Pulmonary artery endothelial cell (primary cell): Measurements from ENCODE around the gene OR2T8. TPM values are rescaled to one million over a fixed set of nuclear protein-coding genes. Genes with fewer than 3 reads are reported as not detected.
A peak's percentile ranks its signal among the peaks of the same experiment; 100 is the strongest.

ENCODE experiments used
- DNase-seq: peaks from one replicate; pipeline ENCODE4 v3.0.0-alpha.2; 2011; ENCODE audit warnings: low read depth, low spot score
- total RNA-seq: library from RNA; depleted of rRNA; stranded (reverse); fragments of >200 nt; gene quantifications from 2 replicates; pipeline ENCODE4 v1.2.3, GENCODE V29; 2014

Gene OR2T8
- not detected in 2 replicates for total RNA-seq

DNA sequence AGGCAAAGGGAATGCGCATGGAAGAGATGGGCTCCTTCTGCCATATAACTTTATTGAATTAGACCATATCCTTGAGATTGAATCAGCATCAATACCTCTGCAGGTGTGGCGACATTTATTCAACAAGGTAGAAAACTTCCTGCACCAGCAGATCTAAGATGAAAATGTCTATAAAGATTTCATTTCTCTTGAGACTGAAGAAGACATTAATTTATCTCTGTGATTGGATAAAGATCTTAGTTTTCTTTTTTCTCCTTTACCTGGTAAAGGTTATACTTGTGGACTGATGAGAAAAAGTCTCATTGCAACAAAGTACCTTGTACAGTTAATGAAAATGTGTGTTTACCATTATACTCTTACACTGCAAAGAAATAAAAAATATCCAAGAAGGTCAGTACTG, at the start of gene OR2T8:
Gene OR2T8 (plus strand): TSS at position 301 of the 400 bp plus-strand sequence. CDS start 766 bp downstream, outside the sequence.
- DNase-seq = no peak

DNA sequence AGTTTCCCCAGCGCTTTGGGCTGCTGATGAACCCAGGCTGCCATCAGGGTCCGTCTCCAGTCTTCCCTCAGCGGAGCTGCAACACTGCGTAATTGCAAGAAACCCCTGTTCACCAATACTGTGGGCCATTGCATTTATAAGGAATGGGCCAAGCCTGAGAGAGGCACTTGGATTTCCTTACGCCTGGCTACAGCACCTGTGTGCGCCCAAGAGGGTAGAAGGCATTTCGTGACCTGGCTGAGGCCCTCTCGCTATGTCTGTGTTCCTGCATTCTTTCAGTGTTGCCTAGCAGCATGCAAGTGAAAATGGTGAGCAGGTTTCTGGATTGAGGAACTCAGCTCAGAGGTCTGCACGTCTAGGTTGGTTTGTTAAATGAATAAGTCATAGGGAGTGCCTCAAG, 36.7 kb upstream of the OR2T8 start:
- no peak for DNase-seq

GRCh38 chr1:247884797-247885413, 35.1 kb upstream of the OR2T8 start:
- no peak for DNase-seq

GRCh38 chr1:247895163-247895637, 24.9 kb upstream of the OR2T8 start, which contains the start of gene OR2W3:
Gene OR2W3, plus strand, starts transcription at chr1:247895587. Its CDS starts 0 bp downstream, at chr1:247895587.
- no peak for DNase-seq

GRCh38 chr1:247895976-247896375, 24.1 kb upstream of the OR2T8 start:
- DNase-seq = no peak

DNA sequence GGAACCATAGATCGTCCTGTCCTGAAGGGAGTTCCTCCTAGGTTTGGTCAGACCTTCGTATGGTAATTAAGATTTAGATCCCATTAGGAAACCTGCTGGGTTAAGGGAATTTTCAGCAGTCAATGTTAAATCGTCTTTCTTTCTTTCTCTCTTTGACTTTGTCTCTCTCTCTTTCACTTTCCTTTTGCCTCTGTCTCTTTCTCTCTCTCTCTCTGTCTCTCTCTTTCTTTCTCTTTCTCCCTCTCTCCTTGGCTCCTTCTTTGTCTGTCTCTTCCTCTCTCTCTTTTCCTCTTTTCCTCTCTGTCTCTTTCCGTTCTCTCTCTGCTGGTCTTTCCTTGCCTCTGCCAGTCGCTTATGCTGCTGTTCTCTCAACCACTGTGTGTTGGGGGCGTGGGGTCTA, 15.9 kb upstream of the OR2T8 start:
- no peak for DNase-seq

DNA sequence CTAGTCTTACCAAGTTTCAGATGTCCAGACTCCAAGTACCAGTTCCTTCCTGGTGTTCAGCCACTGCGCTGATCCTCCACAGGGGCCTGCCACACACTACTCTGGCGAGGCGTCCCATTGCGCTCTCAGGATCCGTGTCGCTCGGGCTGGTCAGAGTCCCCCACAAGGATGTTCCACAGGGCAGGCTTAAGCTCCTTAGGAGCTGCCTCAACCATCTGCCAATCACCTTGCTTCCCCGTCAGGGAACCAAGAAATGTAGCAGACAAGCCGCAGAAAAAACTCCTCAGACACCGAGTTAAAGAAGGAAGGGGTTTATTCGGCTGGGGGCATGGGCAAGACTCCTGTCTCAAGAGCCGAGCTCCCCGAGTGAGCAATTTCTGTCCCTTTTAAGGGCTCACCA, 14.9 kb upstream of the OR2T8 start:
- DNase-seq = no peak

DNA sequence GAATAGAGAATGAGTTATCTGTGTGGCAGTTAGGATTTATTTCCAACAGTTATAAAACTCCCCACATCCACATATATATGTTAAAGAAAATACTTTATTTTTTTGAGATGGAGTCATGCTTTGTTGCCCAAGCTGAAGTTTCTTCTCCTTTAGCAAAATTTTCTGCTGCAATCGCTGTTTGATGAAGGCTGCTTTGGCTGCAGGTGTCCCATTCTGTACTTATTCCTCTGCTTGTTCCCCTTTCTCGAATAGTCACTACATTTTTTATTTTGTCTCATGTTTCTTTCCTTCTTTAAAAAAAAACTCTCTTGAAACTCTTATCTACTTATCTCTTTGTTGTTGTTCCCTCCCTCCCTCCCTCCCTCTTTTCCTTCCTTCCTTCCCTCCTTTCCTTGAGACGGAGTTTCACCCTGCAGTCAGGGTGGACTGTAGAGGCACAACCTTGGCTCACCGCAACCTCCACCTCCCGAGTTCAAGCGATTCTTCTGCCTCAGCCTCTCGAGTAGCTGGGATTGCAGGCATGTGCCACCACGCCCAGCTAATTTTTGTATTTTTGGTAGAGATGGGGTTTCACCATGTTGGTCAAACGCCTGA, 14.0 kb upstream of the OR2T8 start:
- no peak for DNase-seq

GRCh38 chr1:247906504-247907047, 13.5 kb upstream of the OR2T8 start:
- peak; percentile 22 for DNase-seq

DNA sequence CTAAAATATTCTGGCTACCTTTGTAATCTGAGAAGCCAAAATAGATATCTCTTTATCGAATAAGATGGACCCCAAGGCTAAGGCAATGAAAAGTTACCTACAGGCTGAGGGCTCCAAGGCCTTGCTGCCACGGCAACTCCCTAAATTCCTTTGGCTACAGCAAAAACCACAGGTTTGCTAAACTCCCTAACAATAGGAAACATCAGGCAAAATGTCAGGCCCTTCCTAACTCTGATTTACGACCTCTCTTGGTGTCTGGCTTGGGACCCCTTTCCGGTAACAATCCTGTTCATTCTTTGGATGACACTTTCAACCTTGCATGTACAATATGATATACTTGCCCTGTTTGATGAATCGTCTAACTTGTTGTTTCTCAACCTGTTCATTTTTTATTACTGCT, 11.3 kb upstream of the OR2T8 start:
- no peak for DNase-seq

DNA sequence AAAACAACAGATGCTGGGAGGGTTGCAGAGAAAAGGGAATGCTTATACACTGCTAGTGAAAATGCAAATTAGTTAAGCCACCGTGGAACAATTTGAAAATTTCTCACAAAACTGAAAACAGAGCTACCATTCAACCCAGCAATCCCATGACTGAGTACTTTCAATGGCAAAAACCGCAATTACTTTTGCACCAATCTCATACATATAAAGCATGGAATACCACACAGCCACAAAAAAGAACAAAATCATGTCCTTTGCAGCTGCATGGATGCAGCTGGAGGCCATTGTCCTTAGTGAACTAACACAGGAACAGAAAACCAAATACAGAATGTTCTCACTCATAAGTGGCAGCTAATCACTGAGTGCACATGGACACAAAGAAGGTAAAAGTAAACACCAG, 6.3 kb upstream of the OR2T8 start:
- DNase-seq = no peak

DNA sequence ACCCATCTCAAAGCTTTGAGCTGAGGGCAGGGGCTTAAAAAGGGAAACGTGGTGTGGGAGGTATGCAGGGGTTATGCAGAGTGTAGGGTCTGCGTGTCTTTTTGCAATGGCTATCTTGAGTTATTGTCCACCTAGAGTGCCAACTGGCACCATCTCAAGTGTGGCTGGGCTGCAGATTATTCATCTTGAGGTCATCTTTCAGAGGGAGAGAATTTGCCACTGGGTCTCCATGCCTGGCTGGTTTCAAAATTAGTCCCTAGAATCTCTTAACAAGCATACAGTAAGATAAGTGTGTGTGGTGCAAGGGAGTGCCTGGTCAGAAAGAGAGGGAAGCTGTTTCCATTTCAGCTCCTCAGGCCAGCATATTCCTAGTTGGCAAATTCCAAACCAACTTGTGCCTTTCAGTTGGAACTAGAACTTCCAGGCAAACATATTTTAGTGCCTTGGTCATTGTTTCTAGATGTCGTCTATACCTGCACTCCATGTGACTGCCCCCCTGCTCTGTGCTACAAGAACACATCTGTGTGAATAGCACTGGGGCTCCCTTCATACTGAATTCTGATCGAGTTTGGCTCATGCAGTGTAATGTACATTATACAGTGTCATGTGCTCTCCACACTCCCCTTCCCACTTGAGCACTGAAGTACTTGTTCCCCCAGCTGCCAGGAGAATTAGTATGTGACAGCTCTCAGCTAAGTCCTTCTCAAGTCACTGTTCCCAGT, 5.0 kb upstream of the OR2T8 start:
- DNase-seq = no peak

DNA sequence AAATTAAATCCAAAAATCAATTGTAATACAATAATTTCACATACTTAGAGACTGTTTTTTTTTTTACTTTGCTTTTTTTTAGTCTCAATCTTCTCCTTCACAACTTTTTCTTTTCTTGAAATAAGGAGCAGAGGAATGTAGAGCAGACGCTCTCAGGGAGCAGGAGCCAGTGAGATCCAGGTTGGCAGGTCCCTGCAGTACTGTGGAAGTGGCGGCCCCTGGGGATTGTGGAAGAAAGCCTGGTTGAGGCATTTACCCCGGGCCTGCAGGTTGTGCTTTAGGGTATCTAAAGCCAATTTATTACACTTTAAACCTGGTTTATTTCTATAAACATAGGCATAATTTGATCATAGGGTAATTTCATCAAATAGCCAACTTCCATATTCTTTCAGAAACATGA, 3.9 kb downstream of the OR2T8 start:
- no peak for DNase-seq

GRCh38 chr1:247924868-247925267, 4.8 kb downstream of the OR2T8 start, which contains the start of gene OR2AJ1:
Gene OR2AJ1, plus strand, starts transcription at chr1:247924889. Its CDS starts 8,880 bp downstream, at chr1:247933769.
- DNase-seq = no peak

DNA sequence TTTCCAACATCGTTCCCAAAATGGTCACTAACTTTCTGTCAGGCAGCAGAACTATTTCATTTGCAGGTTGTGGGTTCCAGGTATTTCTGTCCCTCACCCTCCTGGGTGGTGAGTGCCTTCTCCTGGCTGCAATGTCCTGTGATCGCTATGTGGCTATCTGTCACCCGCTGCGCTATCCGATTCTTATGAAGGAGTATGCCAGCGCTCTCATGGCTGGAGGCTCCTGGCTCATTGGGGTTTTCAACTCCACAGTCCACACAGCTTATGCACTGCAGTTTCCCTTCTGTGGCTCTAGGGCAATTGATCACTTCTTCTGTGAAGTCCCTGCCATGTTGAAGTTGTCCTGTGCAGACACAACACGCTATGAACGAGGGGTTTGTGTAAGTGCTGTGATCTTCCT, 13.9 kb downstream of the OR2T8 start:
- no peak for DNase-seq

DNA sequence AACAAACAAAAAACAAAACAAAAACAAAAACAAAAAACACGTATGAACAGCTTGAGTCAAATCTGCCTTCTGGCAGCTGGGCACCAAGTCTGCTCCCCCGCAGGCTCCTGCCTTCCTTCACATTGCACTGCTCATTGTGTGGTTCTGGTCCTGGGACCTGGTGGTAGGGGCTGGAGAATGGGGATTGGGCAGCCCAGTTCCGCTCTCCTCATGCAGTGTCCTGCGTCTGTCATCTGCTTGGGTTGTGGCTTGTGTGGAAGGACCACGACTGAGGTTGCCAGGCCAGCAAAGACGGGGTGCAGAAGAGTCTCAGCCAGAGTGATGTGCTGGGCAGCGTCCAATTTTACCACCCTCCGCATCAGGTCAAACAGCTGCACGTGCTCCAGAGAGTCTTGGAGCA, 15.7 kb downstream of the OR2T8 start:
- DNase-seq = no peak

DNA sequence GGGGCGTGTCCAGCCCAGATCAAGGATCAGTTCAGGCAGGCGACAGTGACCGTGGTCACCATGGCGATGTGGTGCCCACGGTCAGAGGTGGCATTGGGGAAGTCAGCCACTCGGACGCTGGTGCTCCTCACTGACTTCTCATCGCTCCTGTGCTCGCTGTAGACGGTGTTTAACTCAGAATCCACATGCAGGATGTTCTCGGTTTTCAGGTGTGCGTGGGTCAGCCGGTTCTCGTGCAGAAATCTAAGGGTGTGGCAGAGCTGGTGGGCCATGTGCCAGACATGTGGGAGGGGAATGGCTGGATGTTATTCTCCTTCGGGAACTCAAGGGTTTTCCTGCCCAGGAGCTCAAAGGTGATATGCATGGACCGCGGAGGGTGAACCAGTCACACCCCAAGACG, 16.4 kb downstream of the OR2T8 start:
- no peak for DNase-seq

- DNase-seq = peak; percentile 30
Observed at GRCh38 chr1:247936965-247937734, 17.1 kb downstream of the OR2T8 start.

DNA sequence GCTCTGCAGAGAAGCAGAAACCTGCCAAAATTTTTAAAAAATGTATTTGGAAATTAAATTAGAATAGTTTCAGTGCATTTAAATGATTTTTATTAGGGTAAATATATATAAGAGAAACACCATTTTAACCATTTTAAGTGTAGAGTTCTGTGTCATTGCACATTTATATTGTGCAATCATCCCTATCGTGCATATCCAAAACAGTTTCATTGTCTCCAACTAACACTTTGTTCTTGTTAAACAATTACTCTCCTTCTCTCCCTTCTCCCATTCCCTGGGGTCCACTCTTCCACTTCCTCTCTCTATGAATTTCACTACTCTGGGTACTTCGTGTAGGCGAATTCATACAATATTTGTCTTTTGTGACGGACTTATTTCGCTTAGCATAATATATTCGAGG, 22.6 kb downstream of the OR2T8 start:
- no peak for DNase-seq

DNA sequence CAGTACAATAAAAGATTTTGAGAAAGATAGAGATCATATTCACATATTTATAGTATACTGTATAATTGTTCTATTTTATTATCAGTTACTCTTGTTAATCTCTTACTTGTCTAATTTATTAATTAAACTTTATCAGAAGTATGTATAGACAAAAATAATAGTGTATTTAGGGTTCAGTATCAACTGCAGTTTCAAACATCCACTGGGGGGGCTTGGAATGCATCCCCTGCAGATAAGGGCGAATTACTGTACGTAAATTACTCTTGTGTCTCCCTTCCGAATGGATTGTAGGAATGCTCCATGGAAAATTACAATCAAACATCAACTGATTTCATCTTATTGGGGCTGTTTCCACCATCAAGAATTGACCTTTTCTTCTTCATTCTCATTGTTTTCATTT, 28.5 kb downstream of the OR2T8 start, which contains the start of gene OR2L8:
Gene OR2L8 (plus strand): TSS at position 301 of the 400 bp plus-strand sequence. CDS start 0 bp downstream, at position 301.
- no peak for DNase-seq

DNA sequence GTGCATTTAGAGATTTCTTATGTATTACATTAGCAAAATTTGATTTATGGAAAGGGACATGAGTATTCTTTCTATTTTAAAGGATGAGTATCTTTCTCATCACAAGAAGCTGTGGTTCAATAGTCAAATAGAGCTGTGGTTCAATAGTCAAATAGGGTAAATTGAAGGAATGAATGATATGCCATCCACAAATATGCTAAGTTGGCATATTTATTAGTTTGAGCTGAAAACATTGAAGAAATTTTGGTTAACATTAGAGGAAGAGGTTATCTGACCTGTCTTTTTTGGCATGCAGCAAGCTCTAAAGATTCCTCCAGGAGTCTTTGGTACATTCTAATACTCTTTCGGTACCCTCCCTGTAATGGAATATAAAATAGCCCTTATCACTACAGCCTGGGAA, 33.4 kb downstream of the OR2T8 start:
- no peak for DNase-seq
